AG09309 (cell line): ENCODE measurements around the gene WBP2.

Source experiments
- DNase-seq: peaks from one replicate; pipeline ENCODE4 v3.0.0-alpha.2; 2010; ENCODE audit warnings: low read depth
- H3K4me3 ChIP-seq: 2 replicates; pipeline ENCODE4 v1.5.1; 2011; ENCODE audit warnings: mild to moderate bottlenecking, low read depth, low read length, moderate library complexity; ENCODE audit not compliant: control insufficient read depth
- CTCF ChIP-seq: IDR thresholded peaks from 2 replicates; pipeline ENCODE4 v1.5.1; 2011; ENCODE audit warnings: mild to moderate bottlenecking, low read depth, low read length, inconsistent platforms; ENCODE audit not compliant: insufficient read depth, control insufficient read depth; ENCODE audit errors: missing control alignments

Gene WBP2

GRCh38 chr17:75855310-75856061 is at the start of gene WBP2:
WBP2 (minus strand) TSS chr17:75855335; CDS start chr17:75855297, 38 bp downstream.
- TF ChIP-seq CTCF = peak; percentile 21
- peak within 1 kb of the TSS; percentile 69 for H3K4me3 ChIP-seq
- peak; percentile 99 for DNase-seq

GRCh38 chr17:75902406-75902805 is 47.3 kb upstream of the WBP2 start:
- DNase-seq = no peak
- H3K4me3 ChIP-seq = no peak overlapping the region
- no peak for TF ChIP-seq CTCF

- no peak for TF ChIP-seq CTCF
- no peak for DNase-seq
- H3K4me3 ChIP-seq = no peak overlapping the region
Observed at GRCh38 chr17:75901727-75902126, 46.6 kb upstream of the WBP2 start.

- no peak for DNase-seq
- TF ChIP-seq CTCF = no peak
- H3K4me3 ChIP-seq = no peak overlapping the region
Observed at GRCh38 chr17:75900691-75901533, 45.8 kb upstream of the WBP2 start.

GRCh38 chr17:75899767-75900468 is 44.8 kb upstream of the WBP2 start:
- no peak overlapping the region for H3K4me3 ChIP-seq
- no peak for DNase-seq
- TF ChIP-seq CTCF = no peak

- no peak for TF ChIP-seq CTCF
- DNase-seq = no peak
- no peak overlapping the region for H3K4me3 ChIP-seq
Observed at GRCh38 chr17:75899353-75899752, 44.2 kb upstream of the WBP2 start.
